GM18907 (cell line): ENCODE measurements around the gene LIN28A.

Source experiments
- ATAC-seq: cut with Tn5 transposase; IDR thresholded peaks from one replicate; pipeline ENCODE4 v1.9.1; 2021; ENCODE audit warnings: mild to moderate bottlenecking, moderate library complexity; ENCODE audit not compliant: unreplicated experiment

Gene LIN28A

DNA sequence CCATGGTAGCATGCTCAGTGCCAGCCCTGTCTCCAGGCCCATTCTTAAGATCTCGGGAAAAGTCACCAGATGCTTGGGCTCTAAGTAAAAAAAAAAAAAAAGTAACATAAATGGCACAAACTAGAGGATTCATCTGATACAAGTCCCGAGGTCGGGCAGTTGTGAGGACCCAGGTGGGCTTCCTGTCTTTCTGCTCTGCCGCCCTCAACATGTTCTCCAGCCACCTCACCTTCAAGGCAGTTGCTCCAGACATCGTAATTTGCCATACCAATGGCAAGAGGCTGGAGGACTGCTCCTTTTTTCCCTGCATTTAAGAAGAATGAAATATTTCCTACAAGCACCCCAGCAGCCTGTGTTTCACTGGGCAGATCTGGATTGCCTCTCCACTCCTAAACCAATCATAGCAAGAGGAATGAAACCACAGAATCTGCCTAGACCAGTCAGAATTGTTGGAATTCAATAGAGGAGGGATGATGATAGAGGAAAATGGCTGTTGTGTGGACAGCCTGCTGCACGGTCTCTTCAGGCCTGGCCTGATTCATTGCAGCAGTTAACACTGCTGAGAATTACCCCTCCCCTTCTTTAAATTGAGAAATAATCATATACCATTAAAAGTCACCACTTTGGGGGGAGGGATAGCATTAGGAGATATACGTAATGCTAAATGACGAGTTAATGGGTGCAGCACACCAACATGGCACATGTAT lies 67.0 kb downstream of the LIN28A start:
- no peak for ATAC-seq

- ATAC-seq, result no peak
These were observed 67.5 kb downstream of the LIN28A start for GRCh38 chr1:26478159-26478558.

- ATAC-seq, result no peak
These were observed 68.4 kb downstream of the LIN28A start for GRCh38 chr1:26478988-26479387.
